Ovary (tissue), 3 donors: Measurements from ENCODE around the gene PCDHB14.
"Not testable (repeated sequence)": the region's sequence is repeated elsewhere in the genome, so short reads cannot be mapped to it uniquely, and the experiment has no call there.

Experiments
- EP300 ChIP-seq: sonication (generic); formaldehyde crosslinking; IDR thresholded peaks from one replicate; pipeline ENCODE4 v1.6.1; 2017; ENCODE audit warnings: antibody characterized with exemption
- POLR2A ChIP-seq: fragments of 450-650 bp; IDR thresholded peaks from one replicate; pipeline ENCODE4 v1.6.1; 2017; ENCODE audit warnings: antibody characterized with exemption, mild to moderate bottlenecking, moderate library complexity
- TF ChIP-seq, protein P1 (sequence below), 3 donors: fragments of 450-650 bp in 2 of 3; fragments of 200-600 bp in 1 of 3; IDR thresholded peaks; one replicate each; pipeline versions ENCODE4 v1.5.1 to v1.8.0; 2016 to 2022; ENCODE audit warnings: antibody characterized with exemption in 3 of 3, mild to moderate bottlenecking in 1 of 3
- donor health status: DM: no; HTN: no; CAD: no.

DNA sequence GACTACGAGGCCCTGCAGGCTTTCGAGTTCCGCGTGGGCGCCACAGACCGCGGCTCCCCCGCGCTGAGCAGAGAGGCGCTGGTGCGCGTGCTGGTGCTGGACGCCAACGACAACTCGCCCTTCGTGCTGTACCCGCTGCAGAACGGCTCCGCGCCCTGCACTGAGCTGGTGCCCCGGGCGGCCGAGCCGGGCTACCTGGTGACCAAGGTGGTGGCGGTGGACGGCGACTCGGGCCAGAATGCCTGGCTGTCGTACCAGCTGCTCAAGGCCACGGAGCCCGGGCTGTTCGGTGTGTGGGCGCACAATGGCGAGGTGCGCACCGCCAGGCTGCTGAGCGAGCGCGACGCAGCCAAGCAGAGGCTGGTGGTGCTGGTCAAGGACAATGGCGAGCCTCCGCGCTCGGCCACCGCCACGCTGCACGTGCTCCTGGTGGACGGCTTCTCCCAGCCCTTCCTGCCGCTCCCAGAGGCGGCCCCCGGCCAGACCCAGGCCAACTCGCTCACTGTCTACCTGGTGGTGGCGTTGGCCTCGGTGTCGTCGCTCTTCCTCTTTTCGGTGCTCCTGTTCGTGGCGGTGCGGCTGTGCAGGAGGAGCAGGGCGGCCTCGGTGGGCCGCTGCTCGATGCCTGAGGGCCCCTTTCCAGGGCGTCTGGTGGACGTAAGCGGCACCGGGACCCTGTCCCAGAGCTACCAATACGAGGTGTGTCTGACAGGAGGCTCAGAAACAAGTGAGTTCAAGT lies 38.9 kb upstream of the PCDHB14 start:
- TF ChIP-seq, protein P1, sequence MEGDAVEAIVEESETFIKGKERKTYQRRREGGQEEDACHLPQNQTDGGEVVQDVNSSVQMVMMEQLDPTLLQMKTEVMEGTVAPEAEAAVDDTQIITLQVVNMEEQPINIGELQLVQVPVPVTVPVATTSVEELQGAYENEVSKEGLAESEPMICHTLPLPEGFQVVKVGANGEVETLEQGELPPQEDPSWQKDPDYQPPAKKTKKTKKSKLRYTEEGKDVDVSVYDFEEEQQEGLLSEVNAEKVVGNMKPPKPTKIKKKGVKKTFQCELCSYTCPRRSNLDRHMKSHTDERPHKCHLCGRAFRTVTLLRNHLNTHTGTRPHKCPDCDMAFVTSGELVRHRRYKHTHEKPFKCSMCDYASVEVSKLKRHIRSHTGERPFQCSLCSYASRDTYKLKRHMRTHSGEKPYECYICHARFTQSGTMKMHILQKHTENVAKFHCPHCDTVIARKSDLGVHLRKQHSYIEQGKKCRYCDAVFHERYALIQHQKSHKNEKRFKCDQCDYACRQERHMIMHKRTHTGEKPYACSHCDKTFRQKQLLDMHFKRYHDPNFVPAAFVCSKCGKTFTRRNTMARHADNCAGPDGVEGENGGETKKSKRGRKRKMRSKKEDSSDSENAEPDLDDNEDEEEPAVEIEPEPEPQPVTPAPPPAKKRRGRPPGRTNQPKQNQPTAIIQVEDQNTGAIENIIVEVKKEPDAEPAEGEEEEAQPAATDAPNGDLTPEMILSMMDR (IDR thresholded peaks at IDR 0.05) = not testable (repeated sequence)
- TF ChIP-seq POLR2A, EP300: not testable (repeated sequence)
